Astrocyte (in vitro differentiated cells and primary cell): ENCODE data around the gene USP6NL. TPM values are rescaled to one million over a fixed set of nuclear protein-coding genes. Genes with fewer than 3 reads are reported as not detected.

ENCODE experiments used
- DNase-seq: peaks from one replicate; pipeline ENCODE4 v3.0.0-alpha.2; 2010; ENCODE audit warnings: low read depth
- FAIRE-seq: peaks from 2 replicates; lab custom pipeline; 2011; peaks lifted over from hg19 to GRCh38; lab: Jason Lieb, UNC
- H2AFZ ChIP-seq: 2 replicates; pipeline ENCODE4 v1.6.0; 2012; ENCODE audit warnings: low read depth, low read length, inconsistent platforms
- H3K27ac ChIP-seq: 2 replicates; pipeline ENCODE4 v1.5.1; 2011; ENCODE audit warnings: low read depth, low read length, inconsistent platforms
- H3K27me3 ChIP-seq: 2 replicates; pipeline ENCODE4 v1.6.0; 2011; ENCODE audit warnings: low read length, inconsistent platforms; ENCODE audit not compliant: insufficient read depth
- H3K36me3 ChIP-seq: 2 replicates; pipeline ENCODE4 v1.5.1; 2011; ENCODE audit warnings: low read length, inconsistent platforms; ENCODE audit not compliant: insufficient read depth
- H3K4me1 ChIP-seq: 2 replicates; pipeline ENCODE4 v1.5.1; 2011; ENCODE audit warnings: low read length, inconsistent platforms; ENCODE audit not compliant: insufficient read depth
- H3K4me2 ChIP-seq: 2 replicates; pipeline ENCODE4 v1.6.0; 2012; ENCODE audit warnings: low read length, inconsistent platforms
- H3K4me3 ChIP-seq: 2 replicates; pipeline ENCODE4 v1.5.1; 2011; ENCODE audit warnings: low read depth, mild to moderate bottlenecking, low read length, inconsistent platforms; ENCODE audit not compliant: insufficient read depth
- H3K79me2 ChIP-seq: 2 replicates; pipeline ENCODE4 v1.6.0; 2012; ENCODE audit warnings: mild to moderate bottlenecking, low read length, inconsistent platforms; ENCODE audit not compliant: insufficient read depth
- H3K9ac ChIP-seq: 2 replicates; pipeline ENCODE4 v1.6.0; 2012; ENCODE audit warnings: mild to moderate bottlenecking, low read length, inconsistent platforms
- H3K9me3 ChIP-seq: 2 replicates; pipeline ENCODE4 v1.5.1; 2012; ENCODE audit warnings: low read depth, mild to moderate bottlenecking, low read length, inconsistent platforms; ENCODE audit not compliant: insufficient read depth
- H4K20me1 ChIP-seq: 2 replicates; pipeline ENCODE4 v1.6.0; 2012; ENCODE audit warnings: low read length, inconsistent platforms; ENCODE audit not compliant: insufficient read depth
- H3K27ac Mint-ChIP-seq: one replicate; pipeline ENCODE4 v1.8.0; 2021; ENCODE audit warnings: mild to moderate bottlenecking, mixed read lengths; ENCODE audit not compliant: unreplicated experiment
- H3K27me3 Mint-ChIP-seq: one replicate; pipeline ENCODE4 v1.8.0; 2021; ENCODE audit warnings: low read depth, mixed read lengths; ENCODE audit not compliant: unreplicated experiment
- H3K36me3 Mint-ChIP-seq: one replicate; pipeline ENCODE4 v1.8.0; 2021; ENCODE audit warnings: low read depth, mixed read lengths; ENCODE audit not compliant: unreplicated experiment
- H3K4me1 Mint-ChIP-seq: one replicate; pipeline ENCODE4 v1.8.0; 2021; ENCODE audit warnings: low read depth, mixed read lengths; ENCODE audit not compliant: unreplicated experiment
- H3K4me3 Mint-ChIP-seq: one replicate; pipeline ENCODE4 v1.8.0; 2021; ENCODE audit warnings: mild to moderate bottlenecking, moderate library complexity, mixed read lengths; ENCODE audit not compliant: unreplicated experiment
- H3K9me3 Mint-ChIP-seq: one replicate; pipeline ENCODE4 v1.8.0; 2021; ENCODE audit warnings: mild to moderate bottlenecking, mixed read lengths; ENCODE audit not compliant: unreplicated experiment
- CTCF ChIP-seq: IDR thresholded peaks from 2 replicates; pipeline ENCODE4 v1.5.1; 2011; ENCODE audit warnings: low read depth, mild to moderate bottlenecking, inconsistent platforms, low read length, moderate library complexity; ENCODE audit not compliant: insufficient read depth
- EZH2 ChIP-seq: IDR thresholded peaks from 2 replicates; pipeline ENCODE4 v1.6.1; 2012; ENCODE audit warnings: mild to moderate bottlenecking, low read length, inconsistent platforms; ENCODE audit not compliant: insufficient read depth
- total RNA-seq: library from RNA; stranded (reverse); gene quantifications from 2 replicates; pipeline ENCODE4 v1.2.1, GENCODE V29; 2021

USP6NL gene
- total RNA-seq, 1 donor from 2014 or later = 16.6 TPM

GRCh38 chr10:11616021-11616420 is 4.6 kb upstream of the USP6NL start:
- H3K27me3 ChIP-seq = no peaks in the 10 kb centered on the region
- no peaks in the 10 kb centered on the region for H3K79me2 ChIP-seq
- H4K20me1 ChIP-seq = no peaks in the 10 kb centered on the region
- no peaks in the 10 kb centered on the region for H3K36me3 ChIP-seq
- H3K4me1 ChIP-seq = no peaks in the 10 kb centered on the region
- no peaks in the 10 kb centered on the region for H3K36me3 Mint-ChIP-seq
- FAIRE-seq (no peak), DNase-seq (no peak)
- H3K27me3 Mint-ChIP-seq = no peaks in the 10 kb centered on the region
- H2AFZ ChIP-seq = no peak overlapping the region
- no peak overlapping the region for H3K4me3 Mint-ChIP-seq
- no peaks in the 10 kb centered on the region for H3K9me3 ChIP-seq
- H3K4me3 ChIP-seq = no peak overlapping the region
- H3K4me1 Mint-ChIP-seq = peaks cover 3% of the 10 kb centered on the region
- no peaks in the 10 kb centered on the region for H3K9me3 Mint-ChIP-seq
- no peak overlapping the region for H3K4me2 ChIP-seq
- H3K9ac ChIP-seq = no peak overlapping the region
- H3K27ac Mint-ChIP-seq = no peak overlapping the region
- H3K27ac ChIP-seq = no peak overlapping the region
- TF ChIP-seq EZH2 (no peak), CTCF (no peak)

- Mint-ChIP-seq H3K36me3 (no peaks in the 10 kb centered on the region), H3K27me3 (no peaks in the 10 kb centered on the region), H3K4me3 (no peak overlapping the region), H3K9me3 (no peaks in the 10 kb centered on the region), H3K4me1 (peaks cover 3% of the 10 kb centered on the region), H3K27ac (no peak overlapping the region)
- no peak for TF ChIP-seq EZH2
- no peak for TF ChIP-seq CTCF
- H3K27ac ChIP-seq = no peak overlapping the region
- no peak overlapping the region for H3K9ac ChIP-seq
- H2AFZ ChIP-seq = no peak overlapping the region
- no peak overlapping the region for H3K4me3 ChIP-seq
- FAIRE-seq (no peak), DNase-seq (no peak)
- H3K9me3 ChIP-seq = no peaks in the 10 kb centered on the region
- H3K4me2 ChIP-seq = no peak overlapping the region
- no peaks in the 10 kb centered on the region for H4K20me1 ChIP-seq
- no peaks in the 10 kb centered on the region for H3K79me2 ChIP-seq
- no peaks in the 10 kb centered on the region for H3K36me3 ChIP-seq
- H3K4me1 ChIP-seq = no peaks in the 10 kb centered on the region
- no peaks in the 10 kb centered on the region for H3K27me3 ChIP-seq
Measured at GRCh38 chr10:11615396-11615795, 3.9 kb upstream of the USP6NL start.
